ENCODE results near the gene ZNF483.
"Not testable (repeated sequence)": the region's sequence is repeated elsewhere in the genome, so short reads cannot be mapped to it uniquely, and the experiment has no call there.

Gene ZNF483

DNA sequence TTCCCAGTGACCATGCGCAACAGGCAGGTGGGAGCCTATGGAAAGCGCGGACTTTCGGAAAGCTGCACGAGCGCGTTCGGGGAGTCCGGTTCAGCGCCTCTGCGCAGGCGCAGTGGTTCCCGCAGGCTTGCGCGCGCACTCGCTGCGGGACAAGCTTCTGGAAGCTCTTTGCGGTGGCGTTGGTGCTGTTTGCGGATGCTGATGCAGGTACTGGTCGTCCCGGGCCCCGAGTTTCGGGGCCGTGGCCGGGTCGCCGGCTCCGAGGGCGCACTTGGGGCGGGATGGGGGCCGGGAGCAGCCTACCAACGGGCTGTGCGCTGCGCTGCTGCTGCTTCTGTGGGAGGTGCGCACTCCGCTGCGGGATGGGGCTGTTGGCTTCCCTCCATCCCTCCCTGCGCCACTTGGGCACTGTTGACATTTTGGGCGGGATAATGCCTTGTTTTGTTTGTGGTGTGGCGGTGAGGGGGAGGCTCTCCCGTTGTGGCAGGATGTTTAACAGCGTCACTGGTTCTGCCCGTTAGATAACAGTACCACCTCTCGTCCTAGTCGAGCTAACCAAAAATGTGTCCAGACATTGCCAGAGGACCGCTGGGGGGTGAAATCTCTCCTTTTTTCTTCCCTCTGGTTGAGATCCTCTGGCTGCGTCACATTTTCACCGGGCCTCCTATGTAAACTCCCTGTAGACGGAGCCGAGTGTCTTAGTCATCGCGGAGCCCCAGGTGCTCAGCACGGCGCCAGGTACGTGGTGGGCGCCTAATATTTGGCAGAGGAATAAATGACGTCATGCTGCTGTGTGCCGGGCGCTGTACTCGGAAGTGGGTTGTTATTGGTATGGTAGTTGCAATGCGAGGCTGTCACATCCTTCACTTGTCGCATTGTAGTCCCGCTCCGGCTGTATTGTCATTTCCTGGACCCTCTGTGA, at the start of gene ZNF483:
ZNF483 (plus strand) TSS at position 124 of the 922 bp plus-strand sequence. CDS start 2,217 bp downstream, outside the sequence.
- Histone ChIP-seq H3K9ac (ENCODE audit: low read length) (peak within 1 kb of the TSS; percentile 63), H3K27me3 (ENCODE audit: control insufficient read depth, insufficient read depth, low read length) (no peaks in the 10 kb centered on the region), H3K9me3 (ENCODE audit: control insufficient read depth, low read depth, low read length) (no peaks in the 10 kb centered on the region), H3K36me3 (ENCODE audit: control insufficient read depth, low read depth, low read length) (peaks cover 13% of the 10 kb centered on the region), H3K4me1 (ENCODE audit: control insufficient read depth, low read depth, low read length) (peaks cover 44% of the 10 kb centered on the region), H3K4me3 (ENCODE audit: low read length) (peak within 1 kb of the TSS; percentile 70), H3K27ac (ENCODE audit: low read length) (no peak within 1 kb of the TSS)

DNA sequence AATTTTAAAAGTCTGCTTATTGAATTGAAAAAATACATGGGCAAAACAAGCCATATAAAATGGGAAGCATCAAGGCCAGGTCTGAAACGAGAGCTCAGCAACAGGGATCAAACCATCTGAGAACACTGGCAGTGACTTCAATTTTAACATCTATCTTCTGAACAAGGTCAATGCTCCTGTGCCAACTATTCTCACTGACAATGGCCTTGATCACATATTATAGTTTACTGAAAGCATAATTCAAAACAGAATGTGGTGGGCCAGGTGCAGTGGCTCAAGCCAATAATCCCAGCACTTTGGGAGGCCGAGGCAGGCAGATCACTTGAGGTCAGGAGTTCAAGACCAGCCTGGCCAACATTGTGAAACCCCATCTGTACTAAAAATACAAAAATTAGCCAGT, 49.8 kb upstream of the ZNF483 start:
- H3K9me3 ChIP-seq (ENCODE audit: control insufficient read depth, low read depth, low read length), result no peaks in the 10 kb centered on the region
- no peaks in the 10 kb centered on the region for H3K27me3 ChIP-seq (ENCODE audit: control insufficient read depth, insufficient read depth, low read length)
- peaks cover 21% of the 10 kb centered on the region for H3K4me1 ChIP-seq (ENCODE audit: control insufficient read depth, low read depth, low read length)
- no peak overlapping the region for H3K27ac ChIP-seq (ENCODE audit: low read length)
- no peaks in the 10 kb centered on the region for H3K36me3 ChIP-seq (ENCODE audit: control insufficient read depth, low read depth, low read length)
- no peak overlapping the region for H3K9ac ChIP-seq (ENCODE audit: low read length)
- no peak overlapping the region for H3K4me3 ChIP-seq (ENCODE audit: low read length)

DNA sequence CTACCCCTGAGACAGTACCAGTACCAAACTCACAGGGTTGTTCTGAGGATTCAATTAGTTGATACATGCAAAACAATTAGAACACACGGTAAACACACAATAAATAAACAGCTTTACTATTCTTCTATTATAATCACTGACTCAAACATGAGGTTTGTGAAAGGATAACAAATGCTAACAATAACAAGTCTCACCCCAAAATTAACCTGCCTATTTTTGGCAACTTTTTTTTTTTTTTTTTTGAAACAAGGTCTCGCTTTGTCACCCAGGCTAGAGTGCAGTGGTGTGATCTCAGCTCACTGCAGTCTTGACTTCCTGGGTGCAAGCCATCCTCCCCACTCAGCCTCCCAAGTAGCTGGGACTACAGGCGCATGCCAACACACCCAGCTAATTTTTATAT, 47.3 kb upstream of the ZNF483 start:
- no peak overlapping the region for H3K9ac ChIP-seq (ENCODE audit: low read length)
- H3K27ac ChIP-seq (ENCODE audit: low read length), result no peak overlapping the region
- H3K27me3 ChIP-seq (ENCODE audit: control insufficient read depth, insufficient read depth, low read length), result no peaks in the 10 kb centered on the region
- H3K4me1 ChIP-seq (ENCODE audit: control insufficient read depth, low read depth, low read length), result peaks cover 18% of the 10 kb centered on the region
- no peak overlapping the region for H3K4me3 ChIP-seq (ENCODE audit: low read length)
- no peaks in the 10 kb centered on the region for H3K36me3 ChIP-seq (ENCODE audit: control insufficient read depth, low read depth, low read length)
- H3K9me3 ChIP-seq (ENCODE audit: control insufficient read depth, low read depth, low read length), result no peaks in the 10 kb centered on the region

DNA sequence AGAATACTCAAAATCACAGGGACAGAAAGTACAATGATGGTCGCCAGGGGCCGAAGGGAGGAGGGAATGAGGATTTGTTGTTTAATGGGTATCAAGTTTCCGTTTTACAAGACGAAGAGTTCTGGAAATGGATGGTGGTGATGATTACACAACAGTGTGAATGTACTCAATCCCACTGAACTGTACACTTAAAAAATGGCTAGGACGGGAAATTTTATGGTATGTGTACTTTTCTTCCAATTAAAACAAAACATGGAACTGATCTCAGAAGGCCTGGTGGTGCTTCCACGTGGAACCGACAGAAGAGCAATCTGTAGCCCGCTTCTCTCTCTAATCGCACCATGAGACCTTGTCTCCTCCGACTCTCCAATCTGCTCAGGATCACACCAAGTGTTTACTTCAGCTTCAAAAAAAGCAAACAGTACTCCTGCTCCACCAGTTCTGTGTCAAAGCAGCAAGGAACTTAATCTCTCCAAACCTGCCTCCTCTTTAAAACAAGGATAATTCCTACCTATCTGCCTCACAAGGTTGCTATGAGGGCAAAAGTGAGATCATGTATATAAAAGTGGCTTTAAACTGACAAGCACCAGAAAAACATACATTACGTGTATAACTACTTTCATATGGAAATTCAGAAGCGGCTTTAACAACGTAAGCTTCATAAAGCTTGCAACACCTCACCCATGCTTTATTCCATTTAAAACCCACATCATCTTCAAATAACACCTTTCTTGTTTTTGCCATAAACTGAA, 42.9 kb upstream of the ZNF483 start:
- Histone ChIP-seq H3K36me3 (ENCODE audit: control insufficient read depth, low read depth, low read length) (no peaks in the 10 kb centered on the region), H3K9me3 (ENCODE audit: control insufficient read depth, low read depth, low read length) (no peaks in the 10 kb centered on the region), H3K9ac (ENCODE audit: low read length) (peak overlapping the region; percentile 76), H3K27ac (ENCODE audit: low read length) (no peak overlapping the region), H3K27me3 (ENCODE audit: control insufficient read depth, insufficient read depth, low read length) (no peaks in the 10 kb centered on the region), H3K4me1 (ENCODE audit: control insufficient read depth, low read depth, low read length) (peaks cover 11% of the 10 kb centered on the region), H3K4me3 (ENCODE audit: low read length) (peak overlapping the region; percentile 90)

DNA sequence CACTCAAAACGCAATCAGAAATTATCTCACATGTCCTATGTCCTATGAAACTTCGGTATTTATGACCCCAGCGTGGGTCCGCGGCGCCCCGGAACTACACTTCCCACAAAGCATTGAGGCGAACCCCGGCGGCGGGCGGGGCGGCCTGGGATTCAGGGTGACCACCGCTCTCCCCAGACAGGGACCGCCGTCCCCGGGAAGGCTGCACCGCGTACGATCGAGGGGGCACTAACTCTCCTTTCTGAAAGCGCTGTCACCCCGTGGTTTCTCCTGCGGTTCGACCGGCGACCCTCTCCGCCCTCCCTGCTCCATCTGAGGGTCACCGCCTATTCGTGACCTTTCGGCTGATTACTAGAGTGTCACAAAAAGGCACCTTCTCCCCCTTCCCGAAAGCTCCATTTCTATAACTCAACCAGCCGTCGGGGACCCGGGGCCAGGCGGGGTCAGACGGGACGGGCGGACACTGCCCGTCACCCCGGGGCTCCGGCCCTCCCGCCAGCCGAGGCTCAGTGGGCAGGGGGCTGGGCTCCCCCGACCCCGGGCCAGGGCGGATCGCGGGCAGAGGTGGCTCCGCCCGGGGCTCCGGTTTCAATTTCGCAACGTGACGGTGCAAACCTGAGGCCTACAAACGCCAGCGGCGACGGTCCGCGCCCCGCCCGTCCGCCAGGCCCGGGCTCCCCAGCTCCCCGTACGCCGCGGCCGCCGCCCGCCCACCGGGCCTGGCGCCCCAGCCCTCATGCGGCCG, 42.1 kb upstream of the ZNF483 start:
- Histone ChIP-seq H3K9me3 (ENCODE audit: control insufficient read depth, low read depth, low read length) (no peaks in the 10 kb centered on the region), H3K9ac (ENCODE audit: low read length) (peak overlapping the region; percentile 76), H3K4me3 (ENCODE audit: low read length) (peak overlapping the region; percentile 90), H3K27ac (ENCODE audit: low read length) (no peak overlapping the region), H3K27me3 (ENCODE audit: control insufficient read depth, insufficient read depth, low read length) (no peaks in the 10 kb centered on the region), H3K4me1 (ENCODE audit: control insufficient read depth, low read depth, low read length) (peaks cover 11% of the 10 kb centered on the region), H3K36me3 (ENCODE audit: control insufficient read depth, low read depth, low read length) (no peaks in the 10 kb centered on the region)

DNA sequence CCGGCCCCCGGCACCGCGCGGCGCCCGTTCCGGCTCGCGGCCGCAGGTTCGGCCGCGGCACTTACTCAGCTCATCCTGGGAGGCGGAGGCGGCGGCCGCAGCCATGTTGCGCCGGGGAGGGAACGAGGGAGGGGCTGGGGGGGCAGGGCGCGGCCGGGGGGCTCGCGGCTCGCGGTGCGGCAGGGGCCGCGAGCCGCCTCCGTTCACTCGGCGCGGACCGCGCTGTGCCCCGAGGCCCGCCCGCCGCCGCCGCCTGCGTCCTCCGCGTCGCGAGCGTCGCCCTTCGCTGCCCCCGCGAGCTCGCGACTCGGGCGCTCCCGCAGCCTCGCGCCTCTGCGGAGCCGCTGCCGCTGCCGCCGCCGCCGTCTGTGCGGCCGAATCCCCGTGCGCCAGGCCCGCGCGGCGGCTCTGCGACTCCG, 41.5 kb upstream of the ZNF483 start:
- H3K9ac ChIP-seq (ENCODE audit: low read length), result no peak overlapping the region
- H3K27me3 ChIP-seq (ENCODE audit: control insufficient read depth, insufficient read depth, low read length), result no peaks in the 10 kb centered on the region
- H3K4me3 ChIP-seq (ENCODE audit: low read length), result no peak overlapping the region
- H3K27ac ChIP-seq (ENCODE audit: low read length), result no peak overlapping the region
- peaks cover 11% of the 10 kb centered on the region for H3K4me1 ChIP-seq (ENCODE audit: control insufficient read depth, low read depth, low read length)
- H3K9me3 ChIP-seq (ENCODE audit: control insufficient read depth, low read depth, low read length), result no peaks in the 10 kb centered on the region
- no peaks in the 10 kb centered on the region for H3K36me3 ChIP-seq (ENCODE audit: control insufficient read depth, low read depth, low read length)

DNA sequence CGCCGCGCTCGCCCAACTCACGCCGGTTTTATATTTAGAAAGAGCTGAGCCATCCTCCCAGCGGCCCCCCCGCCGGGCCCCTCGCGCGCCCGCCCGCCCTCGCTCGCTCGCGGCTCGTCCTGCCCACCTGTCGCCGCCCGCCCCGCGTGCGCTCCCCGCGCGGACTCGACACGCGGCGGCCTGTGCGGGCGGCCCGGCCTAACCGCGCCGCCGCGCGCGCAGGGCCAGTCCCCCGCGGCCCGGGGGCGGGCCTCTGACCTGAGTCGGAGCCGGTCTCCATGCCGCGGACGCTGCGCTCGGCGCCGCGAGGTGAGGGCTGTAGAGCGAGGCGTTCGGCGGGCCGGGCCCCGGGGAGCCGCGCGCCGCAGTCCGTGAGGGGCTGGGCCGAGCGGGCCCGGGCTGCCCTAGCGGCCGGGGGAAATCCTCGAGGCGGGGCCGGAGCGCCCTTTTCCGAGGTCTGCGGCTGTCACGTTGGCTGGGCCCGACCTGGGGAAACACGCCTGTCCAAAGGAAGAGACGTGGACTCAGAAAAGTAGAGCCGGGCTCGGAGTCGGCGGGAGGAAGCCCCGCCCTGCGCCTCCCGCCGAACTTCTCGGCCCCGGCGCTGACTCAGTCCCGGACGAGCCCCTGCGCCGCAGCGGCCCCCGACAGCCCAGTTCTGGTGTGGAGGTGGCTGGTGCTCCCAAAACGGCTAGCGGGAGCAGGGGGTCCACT, 41.0 kb upstream of the ZNF483 start, which contains the start of gene ECPAS:
ECPAS (minus strand) TSS at position 526 of the 714 bp plus-strand sequence. CDS start 11,465 bp downstream, outside the sequence.
- peak within 1 kb of the TSS; percentile 47 for H3K27ac ChIP-seq (ENCODE audit: low read length)
- peaks cover 11% of the 10 kb centered on the region for H3K4me1 ChIP-seq (ENCODE audit: control insufficient read depth, low read depth, low read length)
- H3K9me3 ChIP-seq (ENCODE audit: control insufficient read depth, low read depth, low read length), result no peaks in the 10 kb centered on the region
- H3K27me3 ChIP-seq (ENCODE audit: control insufficient read depth, insufficient read depth, low read length), result no peaks in the 10 kb centered on the region
- H3K4me3 ChIP-seq (ENCODE audit: low read length), result peak within 1 kb of the TSS; percentile 93
- no peaks in the 10 kb centered on the region for H3K36me3 ChIP-seq (ENCODE audit: control insufficient read depth, low read depth, low read length)
- H3K9ac ChIP-seq (ENCODE audit: low read length), result peak within 1 kb of the TSS; percentile 80

DNA sequence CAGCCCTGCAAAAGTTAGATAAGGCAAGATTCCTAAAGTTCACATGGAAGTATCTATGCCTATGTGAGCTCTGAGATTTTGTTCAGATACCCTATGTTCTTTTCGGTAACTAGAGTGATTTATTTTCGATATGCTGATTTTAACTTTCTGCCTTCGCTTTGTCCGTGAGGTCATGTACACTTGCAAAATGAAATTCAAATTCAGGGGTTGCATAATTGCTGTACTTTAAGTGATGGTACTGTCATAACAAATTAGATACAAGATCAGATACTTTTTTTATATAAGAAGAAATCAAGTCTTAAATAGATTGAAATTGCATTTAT, 40.4 kb upstream of the ZNF483 start:
- H3K27me3 ChIP-seq (ENCODE audit: control insufficient read depth, insufficient read depth, low read length), result no peaks in the 10 kb centered on the region
- H3K36me3 ChIP-seq (ENCODE audit: control insufficient read depth, low read depth, low read length), result no peaks in the 10 kb centered on the region
- H3K27ac ChIP-seq (ENCODE audit: low read length), result no peak overlapping the region
- H3K4me1 ChIP-seq (ENCODE audit: control insufficient read depth, low read depth, low read length), result peaks cover 11% of the 10 kb centered on the region
- peak overlapping the region; percentile 80 for H3K9ac ChIP-seq (ENCODE audit: low read length)
- peak overlapping the region; percentile 93 for H3K4me3 ChIP-seq (ENCODE audit: low read length)
- no peaks in the 10 kb centered on the region for H3K9me3 ChIP-seq (ENCODE audit: control insufficient read depth, low read depth, low read length)

DNA sequence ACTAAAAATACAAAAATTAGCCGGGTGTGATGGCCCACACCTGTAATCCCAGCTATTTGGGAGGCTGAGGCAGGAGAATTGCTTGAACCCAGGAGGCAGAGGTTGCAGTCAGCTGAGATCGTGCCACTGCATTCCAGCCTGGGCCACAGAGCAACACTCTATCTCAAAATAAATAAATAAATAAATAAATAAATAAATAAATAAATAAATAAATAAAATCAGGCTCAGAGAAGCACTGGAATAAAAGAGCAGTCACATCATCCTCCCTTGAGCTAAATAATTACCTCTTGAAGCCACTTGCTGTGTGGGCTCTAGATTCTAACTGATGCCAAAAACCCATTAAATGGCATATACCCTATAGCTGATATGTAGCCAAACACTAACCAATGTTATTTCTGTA, 27.8 kb upstream of the ZNF483 start:
- not testable (repeated sequence) for H3K27ac ChIP-seq (ENCODE audit: low read length); H3K27me3 ChIP-seq (ENCODE audit: control insufficient read depth, insufficient read depth, low read length); H3K9me3 ChIP-seq (ENCODE audit: control insufficient read depth, low read depth, low read length); H3K4me3 ChIP-seq (ENCODE audit: low read length); H3K4me1 ChIP-seq (ENCODE audit: control insufficient read depth, low read depth, low read length); H3K36me3 ChIP-seq (ENCODE audit: control insufficient read depth, low read depth, low read length); H3K9ac ChIP-seq (ENCODE audit: low read length)

DNA sequence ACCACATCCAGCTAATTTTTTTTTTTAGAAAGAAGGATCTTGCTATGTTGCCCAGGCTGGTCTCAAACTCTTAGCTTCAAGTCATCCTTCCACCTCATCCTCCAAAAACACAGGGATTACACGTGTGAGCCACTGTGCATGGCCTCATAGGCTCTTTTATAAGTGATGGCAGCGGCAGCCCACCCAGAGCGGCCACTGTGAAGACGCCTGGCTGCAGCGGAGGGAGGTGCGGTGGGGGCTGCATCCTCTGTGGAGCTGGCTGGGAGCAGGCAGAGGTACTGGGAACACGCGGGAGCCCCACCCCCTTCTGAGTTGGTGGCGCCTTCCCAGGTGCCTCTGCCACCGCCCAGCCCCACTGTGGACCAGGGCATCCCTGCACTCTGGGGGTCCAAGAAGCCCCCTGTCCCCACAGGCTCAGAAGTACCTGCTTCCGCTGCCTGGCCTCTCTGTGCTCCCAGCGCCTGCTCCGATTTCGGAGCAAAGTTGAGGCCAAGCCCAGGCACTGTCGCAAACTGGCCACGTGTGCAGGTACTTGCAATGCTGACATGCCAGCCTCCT, 23.9 kb upstream of the ZNF483 start:
- Histone ChIP-seq H3K9me3 (ENCODE audit: control insufficient read depth, low read depth, low read length) (no peaks in the 10 kb centered on the region), H3K4me3 (ENCODE audit: low read length) (no peak overlapping the region), H3K27ac (ENCODE audit: low read length) (no peak overlapping the region), H3K27me3 (ENCODE audit: control insufficient read depth, insufficient read depth, low read length) (no peaks in the 10 kb centered on the region), H3K36me3 (ENCODE audit: control insufficient read depth, low read depth, low read length) (no peaks in the 10 kb centered on the region), H3K4me1 (ENCODE audit: control insufficient read depth, low read depth, low read length) (no peaks in the 10 kb centered on the region), H3K9ac (ENCODE audit: low read length) (no peak overlapping the region)
